IMR-90 (cell line): ENCODE data around the gene ATP1A4.

Experiments used
- MXI1 ChIP-seq: IDR thresholded peaks from 2 replicates; pipeline ENCODE4 v1.6.1; 2012; ENCODE audit warnings: low read depth, mild to moderate bottlenecking, low read length, moderate library complexity, borderline replicate concordance
- TF ChIP-seq, protein P1 (sequence below): conservative IDR thresholded peaks from 2 replicates; pipeline ENCODE4 v1.5.1; 2012; ENCODE audit warnings: mild to moderate bottlenecking, low read depth, low read length, improper control_type of control experiment

- TF ChIP-seq, protein P1, sequence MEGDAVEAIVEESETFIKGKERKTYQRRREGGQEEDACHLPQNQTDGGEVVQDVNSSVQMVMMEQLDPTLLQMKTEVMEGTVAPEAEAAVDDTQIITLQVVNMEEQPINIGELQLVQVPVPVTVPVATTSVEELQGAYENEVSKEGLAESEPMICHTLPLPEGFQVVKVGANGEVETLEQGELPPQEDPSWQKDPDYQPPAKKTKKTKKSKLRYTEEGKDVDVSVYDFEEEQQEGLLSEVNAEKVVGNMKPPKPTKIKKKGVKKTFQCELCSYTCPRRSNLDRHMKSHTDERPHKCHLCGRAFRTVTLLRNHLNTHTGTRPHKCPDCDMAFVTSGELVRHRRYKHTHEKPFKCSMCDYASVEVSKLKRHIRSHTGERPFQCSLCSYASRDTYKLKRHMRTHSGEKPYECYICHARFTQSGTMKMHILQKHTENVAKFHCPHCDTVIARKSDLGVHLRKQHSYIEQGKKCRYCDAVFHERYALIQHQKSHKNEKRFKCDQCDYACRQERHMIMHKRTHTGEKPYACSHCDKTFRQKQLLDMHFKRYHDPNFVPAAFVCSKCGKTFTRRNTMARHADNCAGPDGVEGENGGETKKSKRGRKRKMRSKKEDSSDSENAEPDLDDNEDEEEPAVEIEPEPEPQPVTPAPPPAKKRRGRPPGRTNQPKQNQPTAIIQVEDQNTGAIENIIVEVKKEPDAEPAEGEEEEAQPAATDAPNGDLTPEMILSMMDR, result no peak
- TF ChIP-seq MXI1, result no peak
These were observed 53.3 kb downstream of the ATP1A4 start for GRCh38 chr1:160204526-160205241.
